Stimulated activated CD4-positive, alpha-beta T cell treated with anti-CD3 and anti-CD28 coated beads, Interleukin-12 subunit alpha, Interleukin-12 subunit beta, amount 100 ng/mL, for 48 hours (primary cell): ENCODE data around the gene RPP30.
"Not testable (repeated sequence)": the region's sequence is repeated elsewhere in the genome, so short reads cannot be mapped to it uniquely, and the experiment has no call there.

Experiments used
- DNase-seq, 3 donors: peaks; one replicate each; pipeline ENCODE4 v3.0.0-alpha.2; 2020; ENCODE audit warnings: low read depth in 2 of 3, low spot score in 1 of 3

The RPP30 gene

DNA sequence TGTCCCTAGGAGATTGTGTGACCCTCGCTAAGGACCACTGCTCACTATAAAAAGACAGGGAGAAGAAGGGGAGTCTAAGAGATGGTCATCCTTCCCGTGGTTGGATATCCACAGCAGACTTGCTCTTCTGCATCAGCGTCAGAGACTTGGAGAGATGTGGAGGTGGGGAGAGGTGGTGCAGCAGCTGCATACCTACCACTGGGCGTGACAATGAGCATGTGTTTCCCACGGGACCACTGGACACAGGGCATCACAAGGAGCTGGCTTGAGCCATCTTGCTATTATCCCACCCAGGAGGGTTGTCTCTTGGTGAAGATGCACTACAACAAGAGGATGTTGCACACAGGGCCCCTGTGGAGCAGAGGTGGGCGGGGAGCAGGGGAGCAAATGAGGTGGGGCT lies 67.9 kb downstream of the RPP30 start:
- DNase-seq, result no peak

GRCh38 chr10:90942980-90943379 lies 71.2 kb downstream of the RPP30 start:
- DNase-seq, result not testable (repeated sequence)

- no peak for DNase-seq
Observed at GRCh38 chr10:90944749-90945148, 73.0 kb downstream of the RPP30 start.

DNA sequence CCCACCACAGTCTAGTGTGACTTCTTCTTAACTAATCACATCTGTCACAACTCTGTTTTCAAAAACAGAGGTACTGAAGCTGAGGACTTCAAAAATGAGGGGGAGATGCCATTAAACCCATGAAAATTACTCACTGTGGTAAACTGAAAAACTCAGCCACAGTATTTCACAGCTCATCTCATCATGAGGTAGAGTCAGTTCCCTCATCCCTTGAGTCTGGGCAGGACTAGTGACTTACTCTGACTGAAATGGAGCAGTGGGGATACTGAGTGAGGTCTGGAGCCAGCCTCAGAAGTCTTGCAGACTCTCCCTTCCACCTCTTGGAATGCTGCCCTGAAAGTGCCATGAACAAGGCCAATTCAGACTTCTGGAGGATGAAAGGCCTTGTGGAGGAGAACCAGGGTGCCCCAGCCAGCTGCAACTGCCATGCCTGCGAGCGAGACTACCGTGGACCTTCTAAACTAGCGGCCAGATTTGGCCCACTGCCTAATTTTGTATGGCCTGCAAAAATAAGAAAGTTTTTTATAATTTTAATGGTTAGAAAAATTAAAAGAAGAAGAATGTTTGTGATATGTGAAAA lies 73.8 kb downstream of the RPP30 start:
- DNase-seq, result no peak

DNA sequence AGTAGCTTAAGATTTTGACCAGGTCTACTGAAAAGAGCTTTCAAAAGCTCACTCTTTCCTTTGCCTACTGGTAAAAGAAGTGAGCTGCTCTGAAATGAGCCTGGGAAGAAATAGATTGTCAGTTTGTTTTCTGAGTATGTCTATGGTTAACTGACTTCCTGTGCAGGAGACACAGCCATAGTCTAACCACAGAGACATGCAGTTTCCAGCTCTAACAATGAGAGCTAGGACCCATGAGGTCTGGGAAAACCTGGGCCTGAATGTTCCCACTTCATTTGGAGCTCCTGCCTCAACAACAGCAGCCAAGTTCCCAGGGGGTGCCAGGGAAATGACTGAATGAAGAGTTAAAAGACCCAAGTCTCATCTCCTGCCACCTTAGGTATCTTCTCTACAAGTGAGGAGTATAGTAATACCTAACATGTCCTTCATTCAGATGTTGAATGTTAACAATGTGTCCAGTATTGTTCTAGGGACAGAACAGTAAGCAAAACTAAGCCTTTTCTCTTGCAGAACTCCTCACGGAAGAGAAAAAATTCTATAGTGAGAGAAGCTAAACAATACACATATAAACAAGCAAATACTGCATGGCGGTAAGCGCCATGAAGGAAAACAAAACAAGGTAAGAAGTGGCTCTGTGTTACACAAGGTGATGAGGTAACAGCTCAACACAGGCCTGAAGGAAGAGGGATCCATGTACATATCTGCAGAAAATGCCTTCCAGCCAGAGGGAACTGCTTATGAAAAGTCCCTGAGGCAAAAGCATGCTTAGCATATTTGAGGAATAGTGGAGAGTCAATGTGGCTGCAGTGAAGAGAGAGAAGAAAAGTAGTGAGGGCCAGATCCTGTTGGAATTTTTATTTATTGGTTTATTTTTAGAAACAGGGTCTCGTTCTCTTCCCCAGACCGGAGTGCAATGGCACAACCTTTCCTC lies 75.5 kb downstream of the RPP30 start:
- no peak for DNase-seq
